Neural cell (in vitro differentiated cells): ENCODE data around the gene SP110. TPM values are rescaled to one million over a fixed set of nuclear protein-coding genes. Genes with fewer than 3 reads are reported as not detected.

Source experiments
- H2AFZ ChIP-seq: fragments of 200-600, 300-800 bp; sonication (generic), shearing (Covaris generic); 2 replicates; pipeline ENCODE4 v1.6.0; 2014; ENCODE audit warnings: low read depth, mild to moderate bottlenecking, antibody characterized with exemption, low read length, moderate library complexity
- H3F3A ChIP-seq: fragments of 200-600 bp; shearing (Covaris generic); 2 replicates; pipeline ENCODE4 v1.6.1; 2016; ENCODE audit warnings: mild to moderate bottlenecking, moderate library complexity, mixed read lengths, antibody characterized with exemption, low read length; ENCODE audit not compliant: insufficient read depth, poor library complexity, severe bottlenecking
- H3K27ac ChIP-seq: fragments of 200-600, 300-800 bp; sonication (generic), shearing (Covaris generic); 2 replicates; pipeline ENCODE4 v1.5.1; 2014; ENCODE audit warnings: mild to moderate bottlenecking, low read length, moderate library complexity
- H3K27me3 ChIP-seq: fragments of 300-800, 200-600 bp; sonication (generic), shearing (Covaris generic); 2 replicates; pipeline ENCODE4 v1.6.0; 2014; ENCODE audit warnings: mild to moderate bottlenecking, low read depth, low read length, moderate library complexity; ENCODE audit not compliant: insufficient read depth
- H3K36me3 ChIP-seq: fragments of 300-800, 200-600 bp; sonication (generic), shearing (Covaris generic); 2 replicates; pipeline ENCODE4 v1.5.1; 2014; ENCODE audit warnings: mild to moderate bottlenecking, antibody characterized with exemption, low read length, moderate library complexity; ENCODE audit not compliant: insufficient read depth
- H3K4me2 ChIP-seq: fragments of 300-800, 200-600 bp; sonication (generic), shearing (Covaris generic); 2 replicates; pipeline ENCODE4 v1.6.0; 2014; ENCODE audit warnings: mild to moderate bottlenecking, low read length
- H3K4me3 ChIP-seq: fragments of 300-800, 200-600 bp; sonication (generic), shearing (Covaris generic); 2 replicates; pipeline ENCODE4 v1.5.1; 2014; ENCODE audit warnings: mild to moderate bottlenecking, low read length, moderate library complexity
- H3K79me2 ChIP-seq: fragments of 200-600 bp; shearing (Covaris generic); replicated peaks from 2 replicates; pipeline ENCODE4 v1.6.0; 2014; ENCODE audit warnings: mild to moderate bottlenecking, low read length, moderate library complexity; ENCODE audit not compliant: insufficient read depth
- H3K9ac ChIP-seq: fragments of 300-800, 200-600 bp; sonication (generic), shearing (Covaris generic); 2 replicates; pipeline ENCODE4 v1.6.1; 2016; ENCODE audit warnings: mild to moderate bottlenecking, low read length, mixed read lengths
- H3K9me2 ChIP-seq: fragments of 200-600 bp; shearing (Covaris generic); 2 replicates; pipeline ENCODE4 v1.6.1; 2016; ENCODE audit warnings: mild to moderate bottlenecking, low read length, mixed read lengths; ENCODE audit not compliant: insufficient read depth
- H3K9me3 ChIP-seq: fragments of 200-600, 300-800 bp; sonication (generic), shearing (Covaris generic); 2 replicates; pipeline ENCODE4 v1.6.1; 2016; ENCODE audit warnings: mild to moderate bottlenecking, mixed run types, low read length, moderate library complexity, mixed read lengths
- H4K20me1 ChIP-seq: fragments of 200-600 bp; shearing (Covaris generic); 2 replicates; pipeline ENCODE4 v1.6.1; 2016; ENCODE audit warnings: mild to moderate bottlenecking, mixed run types; ENCODE audit not compliant: insufficient read depth
- EP300 ChIP-seq: fragments of 450-650 bp; conservative IDR thresholded peaks from 2 replicates; pipeline ENCODE4 v1.6.1; 2014; ENCODE audit warnings: antibody characterized with exemption, mild to moderate bottlenecking, moderate library complexity; ENCODE audit not compliant: poor library complexity, severe bottlenecking
- EZH2 ChIP-seq: fragments of 200-600, 300-800 bp; shearing (Covaris generic), sonication (generic); IDR thresholded peaks from 2 replicates; pipeline ENCODE4 v1.6.1; 2014; ENCODE audit warnings: antibody characterized with exemption, low read length, borderline replicate concordance, mild to moderate bottlenecking; ENCODE audit not compliant: insufficient read depth, poor library complexity, severe bottlenecking
- MXI1 ChIP-seq: fragments of 450-650 bp; conservative IDR thresholded peaks from 2 replicates; pipeline ENCODE4 v1.6.1; 2014; ENCODE audit warnings: antibody characterized with exemption, mild to moderate bottlenecking; ENCODE audit not compliant: poor library complexity, severe bottlenecking
- POLR2AphosphoS5 ChIP-seq: IDR thresholded peaks from 2 replicates; pipeline ENCODE4 v1.6.1; 2012
- RAD21 ChIP-seq: fragments of 450-650 bp; conservative IDR thresholded peaks from 2 replicates; pipeline ENCODE4 v1.6.1; 2014; ENCODE audit warnings: antibody characterized with exemption, mild to moderate bottlenecking, moderate library complexity
- SMC3 ChIP-seq: fragments of 450-650 bp; conservative IDR thresholded peaks from 2 replicates; pipeline ENCODE4 v1.6.1; 2014; ENCODE audit warnings: antibody characterized with exemption, mild to moderate bottlenecking, moderate library complexity; ENCODE audit not compliant: poor library complexity
- TAF1 ChIP-seq: IDR thresholded peaks from 2 replicates; pipeline ENCODE4 v1.6.1; 2012; ENCODE audit warnings: low read depth
- polyA plus RNA-seq: library from polyadenylated mRNA; depleted of rRNA; stranded (reverse); fragments of >200 nt; gene quantifications from 2 replicates; pipeline ENCODE4 v1.2.3, GENCODE V29; 2014
- TF ChIP-seq, protein P1 (sequence below): IDR thresholded peaks from 2 replicates; pipeline ENCODE4 v1.6.1; 2012; ENCODE audit warnings: borderline replicate concordance
- TF ChIP-seq, protein P2 (sequence below): fragments of 450-650 bp; IDR thresholded peaks from 2 replicates; pipeline ENCODE4 v1.5.1; 2014; ENCODE audit warnings: antibody characterized with exemption, mild to moderate bottlenecking, moderate library complexity; ENCODE audit not compliant: poor library complexity, severe bottlenecking

The SP110 gene
- polyA plus RNA-seq, 1 donor from 2014 or later, result not detected

DNA sequence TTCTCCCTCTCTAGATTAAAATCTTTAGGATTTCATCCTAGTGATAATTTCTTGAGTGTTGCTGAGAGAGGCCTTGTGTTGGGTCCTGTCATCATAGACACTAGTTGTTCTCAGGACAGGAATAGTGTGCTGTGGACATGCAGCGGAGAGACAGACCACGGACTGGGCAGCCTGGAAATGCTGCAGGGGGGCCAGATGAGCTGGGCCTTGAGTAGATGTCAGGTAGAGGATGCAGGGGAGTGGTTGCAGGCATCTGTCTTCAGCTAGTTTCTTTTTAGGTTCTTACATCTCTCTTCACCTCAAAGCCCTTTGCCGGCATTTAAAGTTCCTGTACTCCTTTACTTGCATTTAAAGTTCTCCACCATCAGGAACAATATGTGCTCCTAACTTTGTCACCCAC is 42.8 kb downstream of the SP110 start:
- H2AFZ ChIP-seq, result no peak overlapping the region
- H4K20me1 ChIP-seq, result no peaks in the 10 kb centered on the region
- H3K79me2 ChIP-seq, result no peaks in the 10 kb centered on the region
- no peaks in the 10 kb centered on the region for H3F3A ChIP-seq
- no peaks in the 10 kb centered on the region for H3K36me3 ChIP-seq
- no peak overlapping the region for H3K27ac ChIP-seq
- H3K27me3 ChIP-seq, result no peaks in the 10 kb centered on the region
- H3K9ac ChIP-seq, result no peak overlapping the region
- TF ChIP-seq POLR2AphosphoS5 (no peak), RAD21 (no peak), EP300 (no peak), MXI1 (no peak), TAF1 (no peak), EZH2 (no peak), SMC3 (no peak)
- TF ChIP-seq, protein P1, sequence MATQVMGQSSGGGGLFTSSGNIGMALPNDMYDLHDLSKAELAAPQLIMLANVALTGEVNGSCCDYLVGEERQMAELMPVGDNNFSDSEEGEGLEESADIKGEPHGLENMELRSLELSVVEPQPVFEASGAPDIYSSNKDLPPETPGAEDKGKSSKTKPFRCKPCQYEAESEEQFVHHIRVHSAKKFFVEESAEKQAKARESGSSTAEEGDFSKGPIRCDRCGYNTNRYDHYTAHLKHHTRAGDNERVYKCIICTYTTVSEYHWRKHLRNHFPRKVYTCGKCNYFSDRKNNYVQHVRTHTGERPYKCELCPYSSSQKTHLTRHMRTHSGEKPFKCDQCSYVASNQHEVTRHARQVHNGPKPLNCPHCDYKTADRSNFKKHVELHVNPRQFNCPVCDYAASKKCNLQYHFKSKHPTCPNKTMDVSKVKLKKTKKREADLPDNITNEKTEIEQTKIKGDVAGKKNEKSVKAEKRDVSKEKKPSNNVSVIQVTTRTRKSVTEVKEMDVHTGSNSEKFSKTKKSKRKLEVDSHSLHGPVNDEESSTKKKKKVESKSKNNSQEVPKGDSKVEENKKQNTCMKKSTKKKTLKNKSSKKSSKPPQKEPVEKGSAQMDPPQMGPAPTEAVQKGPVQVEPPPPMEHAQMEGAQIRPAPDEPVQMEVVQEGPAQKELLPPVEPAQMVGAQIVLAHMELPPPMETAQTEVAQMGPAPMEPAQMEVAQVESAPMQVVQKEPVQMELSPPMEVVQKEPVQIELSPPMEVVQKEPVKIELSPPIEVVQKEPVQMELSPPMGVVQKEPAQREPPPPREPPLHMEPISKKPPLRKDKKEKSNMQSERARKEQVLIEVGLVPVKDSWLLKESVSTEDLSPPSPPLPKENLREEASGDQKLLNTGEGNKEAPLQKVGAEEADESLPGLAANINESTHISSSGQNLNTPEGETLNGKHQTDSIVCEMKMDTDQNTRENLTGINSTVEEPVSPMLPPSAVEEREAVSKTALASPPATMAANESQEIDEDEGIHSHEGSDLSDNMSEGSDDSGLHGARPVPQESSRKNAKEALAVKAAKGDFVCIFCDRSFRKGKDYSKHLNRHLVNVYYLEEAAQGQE, result no peak
- TF ChIP-seq, protein P2, sequence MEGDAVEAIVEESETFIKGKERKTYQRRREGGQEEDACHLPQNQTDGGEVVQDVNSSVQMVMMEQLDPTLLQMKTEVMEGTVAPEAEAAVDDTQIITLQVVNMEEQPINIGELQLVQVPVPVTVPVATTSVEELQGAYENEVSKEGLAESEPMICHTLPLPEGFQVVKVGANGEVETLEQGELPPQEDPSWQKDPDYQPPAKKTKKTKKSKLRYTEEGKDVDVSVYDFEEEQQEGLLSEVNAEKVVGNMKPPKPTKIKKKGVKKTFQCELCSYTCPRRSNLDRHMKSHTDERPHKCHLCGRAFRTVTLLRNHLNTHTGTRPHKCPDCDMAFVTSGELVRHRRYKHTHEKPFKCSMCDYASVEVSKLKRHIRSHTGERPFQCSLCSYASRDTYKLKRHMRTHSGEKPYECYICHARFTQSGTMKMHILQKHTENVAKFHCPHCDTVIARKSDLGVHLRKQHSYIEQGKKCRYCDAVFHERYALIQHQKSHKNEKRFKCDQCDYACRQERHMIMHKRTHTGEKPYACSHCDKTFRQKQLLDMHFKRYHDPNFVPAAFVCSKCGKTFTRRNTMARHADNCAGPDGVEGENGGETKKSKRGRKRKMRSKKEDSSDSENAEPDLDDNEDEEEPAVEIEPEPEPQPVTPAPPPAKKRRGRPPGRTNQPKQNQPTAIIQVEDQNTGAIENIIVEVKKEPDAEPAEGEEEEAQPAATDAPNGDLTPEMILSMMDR, result no peak
- H3K9me2 ChIP-seq, result no peaks in the 10 kb centered on the region
- no peaks in the 10 kb centered on the region for H3K9me3 ChIP-seq
- no peak overlapping the region for H3K4me3 ChIP-seq
- H3K4me2 ChIP-seq, result no peak overlapping the region

DNA sequence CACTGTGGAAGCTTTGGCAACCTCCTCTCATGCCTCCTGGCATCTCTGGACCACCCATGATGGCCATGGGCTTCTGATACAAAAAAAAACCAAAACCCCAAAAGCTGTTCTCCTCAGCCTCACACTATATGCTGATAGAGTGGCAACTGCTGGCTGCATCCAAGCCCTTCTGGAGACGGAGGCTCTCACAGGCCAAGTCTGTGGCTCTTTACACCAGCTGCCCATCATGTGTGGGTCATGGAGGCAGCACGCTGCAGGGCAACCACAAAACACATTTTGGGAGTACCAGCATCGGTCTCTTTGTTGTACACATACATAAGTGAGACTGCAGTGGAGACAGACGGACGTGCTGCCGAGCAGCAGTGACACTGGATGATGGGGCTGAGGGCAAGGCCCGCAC is 45.3 kb downstream of the SP110 start:
- Histone ChIP-seq H3K36me3 (no peaks in the 10 kb centered on the region), H3K9ac (no peak overlapping the region), H4K20me1 (no peaks in the 10 kb centered on the region), H3K4me3 (no peak overlapping the region), H3K9me2 (no peaks in the 10 kb centered on the region), H3K27me3 (no peaks in the 10 kb centered on the region), H3K4me2 (no peak overlapping the region), H3K79me2 (no peaks in the 10 kb centered on the region), H3F3A (no peaks in the 10 kb centered on the region), H3K9me3 (no peaks in the 10 kb centered on the region), H2AFZ (no peak overlapping the region), H3K27ac (no peak overlapping the region)
- no peak for TF ChIP-seq POLR2AphosphoS5
- TF ChIP-seq, protein P2, result no peak
- TF ChIP-seq EZH2, result no peak
- no peak for TF ChIP-seq EP300
- TF ChIP-seq RAD21, result no peak
- TF ChIP-seq MXI1, result no peak
- TF ChIP-seq, protein P1, result no peak
- TF ChIP-seq TAF1, result no peak
- no peak for TF ChIP-seq SMC3
